SK-N-SH (cell line): Measurements from ENCODE around the gene PIGN. TPM values are rescaled to one million over a fixed set of nuclear protein-coding genes. Genes with fewer than 3 reads are reported as not detected.

ENCODE experiments used
- CTCF ChIA-PET: fragments of 300-600, 350-600 bp; formaldehyde crosslinking; extraction: SDS; loops from one replicate; lab custom pipeline; 2021; lab: Yijun Ruan, JAX
- POLR2A ChIA-PET: fragments of 350-600 bp; sonication (Branson Sonifier 250); formaldehyde crosslinking; extraction: SDS; loops from one replicate; lab custom pipeline; 2020; ENCODE audit warnings: antibody characterized with exemption, inconsistent platforms; lab: Yijun Ruan, JAX
- DNase-seq: peaks from one replicate; pipeline ENCODE4 v3.0.0; 2012
- H2AFZ ChIP-seq: fragments of 200-600 bp; sonication (generic); 2 replicates; pipeline ENCODE4 v1.8.1; 2016; ENCODE audit warnings: antibody characterized with exemption, mild to moderate bottlenecking, low read depth
- H3F3A ChIP-seq: fragments of 200-600 bp; sonication (generic); replicated peaks from 2 replicates; pipeline ENCODE3; 2016; ENCODE audit warnings: antibody characterized with exemption, mild to moderate bottlenecking; ENCODE audit not compliant: insufficient read depth
- H3K27ac ChIP-seq, 2 experiments: fragments of 200-500 bp in 1 of 2; fragments of 200-600 bp in 1 of 2; sonication (Bioruptor generic) in 1 of 2; sonication (generic), shearing (Covaris generic) in 1 of 2; 2 replicates each; pipeline versions ENCODE4 v1.5.1 to v1.6.1; 2014 to 2016; ENCODE audit warnings: low read depth in 2 of 2, inconsistent platforms in 1 of 2, low read length in 1 of 2, mild to moderate bottlenecking in 1 of 2, mixed read lengths in 1 of 2
- H3K27me3 ChIP-seq: fragments of 200-600 bp; sonication (generic), shearing (Covaris generic); 2 replicates; pipeline ENCODE4 v1.6.1; 2016; ENCODE audit warnings: mixed run types; ENCODE audit not compliant: insufficient read depth
- H3K36me3 ChIP-seq, 2 experiments: fragments of 200-500 bp in 1 of 2; fragments of 200-600 bp in 1 of 2; sonication (Bioruptor generic) in 1 of 2; sonication (generic) in 1 of 2; replicated peaks in 1 of 2; 2 replicates each; pipeline versions ENCODE3 to v1.5.1; 2014 to 2016; ENCODE audit warnings: low read length in 1 of 2, mild to moderate bottlenecking in 1 of 2; ENCODE audit not compliant: insufficient read depth in 2 of 2, control insufficient read depth in 1 of 2
- H3K4me1 ChIP-seq, 2 experiments: fragments of 200-500 bp in 1 of 2; fragments of 200-600 bp in 1 of 2; sonication (Bioruptor generic) in 1 of 2; sonication (generic), shearing (Covaris generic) in 1 of 2; 2 replicates each; pipeline versions ENCODE4 v1.5.1 to v1.6.1; 2014 to 2016; ENCODE audit warnings: low read depth in 1 of 2, low read length in 1 of 2, mixed run types in 1 of 2; ENCODE audit not compliant: insufficient read depth in 2 of 2, control insufficient read depth in 1 of 2
- H3K4me2 ChIP-seq: fragments of 200-600 bp; sonication (generic), shearing (Covaris generic); 2 replicates; pipeline ENCODE4 v1.6.1; 2017; ENCODE audit warnings: mixed run types
- H3K4me3 ChIP-seq, 2 experiments: fragments of 200-500 bp in 1 of 2; fragments of 200-600 bp in 1 of 2; sonication (Bioruptor generic) in 1 of 2; sonication (generic), shearing (Covaris generic) in 1 of 2; 2 replicates each; pipeline versions ENCODE4 v1.5.1 to v1.8.1; 2014 to 2016; ENCODE audit warnings: low read depth in 2 of 2, inconsistent platforms in 1 of 2, low read length in 1 of 2, mild to moderate bottlenecking in 1 of 2, mixed read lengths in 1 of 2, moderate library complexity in 1 of 2
- H3K79me2 ChIP-seq: fragments of 200-600 bp; sonication (generic); 2 replicates; pipeline ENCODE4 v1.8.1; 2017; ENCODE audit warnings: mild to moderate bottlenecking; ENCODE audit not compliant: insufficient read depth
- H3K9ac ChIP-seq: fragments of 200-600 bp; sonication (generic); 2 replicates; pipeline ENCODE4 v1.6.1; 2017; ENCODE audit warnings: mixed run types
- H3K9me2 ChIP-seq: fragments of 200-600 bp; sonication (generic); 2 replicates; pipeline ENCODE4 v1.6.1; 2017; ENCODE audit warnings: mixed run types
- H3K9me3 ChIP-seq: fragments of 200-600 bp; sonication (generic); 2 replicates; pipeline ENCODE4 v1.6.1; 2017; ENCODE audit warnings: mixed run types, mild to moderate bottlenecking, moderate library complexity
- H4K20me1 ChIP-seq: fragments of 200-600 bp; sonication (generic); 2 replicates; pipeline ENCODE4 v1.6.1; 2017; ENCODE audit warnings: mild to moderate bottlenecking, mixed run types; ENCODE audit not compliant: insufficient read depth
- ELF1 ChIP-seq: IDR thresholded peaks from 2 replicates; pipeline ENCODE4 v1.4.0; 2012
- FOXM1 ChIP-seq: IDR thresholded peaks from 2 replicates; pipeline ENCODE4 v1.4.0; 2012; ENCODE audit warnings: low read depth, mild to moderate bottlenecking
- POLR2AphosphoS5 ChIP-seq: IDR thresholded peaks from 2 replicates; pipeline ENCODE4 v1.6.1; 2012; ENCODE audit warnings: low read depth, low read length
- TCF12 ChIP-seq: IDR thresholded peaks from 2 replicates; pipeline ENCODE4 v1.4.0; 2012
- ZBTB33 ChIP-seq: IDR thresholded peaks from 2 replicates; pipeline ENCODE4 v1.4.0; 2012; ENCODE audit warnings: low read depth, borderline replicate concordance
- WGBS: methylation state at CpG from one replicate; pipeline ENCODE4 v1.1.6; 2017; ENCODE audit warnings: low lambda C conversion rate; 5-methylcytosine and 5-hydroxymethylcytosine counted together
- polyA plus RNA-seq, 3 experiments: library from polyadenylated mRNA; depleted of rRNA; stranded (reverse); fragments of >200 nt; gene quantifications; 2 replicates each; pipeline ENCODE4 v1.2.3, GENCODE V29; 2012
- TF ChIP-seq, protein P1 (sequence below): IDR thresholded peaks from 2 replicates; pipeline ENCODE4 v1.4.0; 2012; ENCODE audit warnings: low read depth
- TF ChIP-seq, protein P2 (sequence below): fragments of 150-350 bp; IDR thresholded peaks from 2 replicates; pipeline ENCODE4 v1.6.1; 2016; ENCODE audit warnings: mild to moderate bottlenecking, low read depth, low read length
- TF ChIP-seq, protein P3 (sequence below): IDR thresholded peaks from 2 replicates; pipeline ENCODE4; 2012

Gene PIGN
- polyA plus RNA-seq, 1 of the 3 experiments (the other 2 are of a cell fraction): 6.1 TPM

- ChIA-PET CTCF (interaction anchor here (0.8 kb wide), 1 partner anchor 139 kb away, joined by 3 read pairs; no protein-coding TSS in a partner anchor), POLR2A (no interaction called here)
- H3F3A ChIP-seq: peaks cover 29% of the 10 kb centered on the region
- H4K20me1 ChIP-seq: no peaks in the 10 kb centered on the region
- WGBS: 94% methylated on average over 1 of the region's 1 CpG
- H3K9me3 ChIP-seq: no peaks in the 10 kb centered on the region
- H3K4me2 ChIP-seq: peak overlapping the region; percentile 40
- H3K4me1 ChIP-seq: peaks cover 0 to 36% of the 10 kb centered on the region in 2 experiments
- no peaks in the 10 kb centered on the region for H3K27me3 ChIP-seq
- no peak overlapping the region for H3K4me3 ChIP-seq
- H2AFZ ChIP-seq: peak overlapping the region; percentile 81
- TF ChIP-seq POLR2AphosphoS5 (no peak), FOXM1 (no peak), ZBTB33 (no peak), ELF1 (no peak)
- TF ChIP-seq, protein P1, sequence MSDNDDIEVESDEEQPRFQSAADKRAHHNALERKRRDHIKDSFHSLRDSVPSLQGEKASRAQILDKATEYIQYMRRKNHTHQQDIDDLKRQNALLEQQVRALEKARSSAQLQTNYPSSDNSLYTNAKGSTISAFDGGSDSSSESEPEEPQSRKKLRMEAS: 0 out of 2 replicates have a peak, but pooled peaks have one; percentile 7
- TF ChIP-seq, protein P2, sequence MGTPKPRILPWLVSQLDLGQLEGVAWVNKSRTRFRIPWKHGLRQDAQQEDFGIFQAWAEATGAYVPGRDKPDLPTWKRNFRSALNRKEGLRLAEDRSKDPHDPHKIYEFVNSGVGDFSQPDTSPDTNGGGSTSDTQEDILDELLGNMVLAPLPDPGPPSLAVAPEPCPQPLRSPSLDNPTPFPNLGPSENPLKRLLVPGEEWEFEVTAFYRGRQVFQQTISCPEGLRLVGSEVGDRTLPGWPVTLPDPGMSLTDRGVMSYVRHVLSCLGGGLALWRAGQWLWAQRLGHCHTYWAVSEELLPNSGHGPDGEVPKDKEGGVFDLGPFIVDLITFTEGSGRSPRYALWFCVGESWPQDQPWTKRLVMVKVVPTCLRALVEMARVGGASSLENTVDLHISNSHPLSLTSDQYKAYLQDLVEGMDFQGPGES: no peak
- DNase-seq: no peak
- H3K9me2 ChIP-seq: no peaks in the 10 kb centered on the region
- no peaks in the 10 kb centered on the region for H3K79me2 ChIP-seq
- peaks cover 0 to 4% of the 10 kb centered on the region in 2 experiments for H3K36me3 ChIP-seq
- peak overlapping the region; percentile 81 to 95; a peak in 3 of 4 replicates for H3K27ac ChIP-seq
- peak overlapping the region; percentile 59; the same call in 1 of the 2 replicates for H3K9ac ChIP-seq
These were observed 195.0 kb downstream of the PIGN start for GRCh38 chr18:61991836-61992235.

DNA sequence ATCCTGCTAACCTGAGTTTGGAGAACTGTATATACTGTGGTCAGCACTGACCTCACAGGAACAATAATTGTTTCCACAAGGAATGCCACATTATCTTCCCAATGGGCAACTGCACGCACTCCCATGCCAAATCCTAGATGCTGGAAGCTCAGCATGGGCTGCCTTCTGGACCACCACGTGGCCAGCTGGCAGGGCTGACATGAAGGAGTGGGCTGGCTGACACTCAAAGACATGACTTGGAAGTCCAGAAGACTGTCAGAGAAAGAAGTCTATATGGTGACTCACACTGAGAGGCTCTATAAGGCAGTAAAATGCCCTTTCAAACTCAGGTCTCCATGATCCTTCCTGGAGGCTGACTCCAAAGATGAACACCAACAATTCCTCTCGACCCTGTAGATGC lies 195.7 kb downstream of the PIGN start:
- H3K4me3 ChIP-seq: no peak overlapping the region
- H3K36me3 ChIP-seq: peaks cover 0 to 4% of the 10 kb centered on the region in 2 experiments
- TF ChIP-seq, protein P3, sequence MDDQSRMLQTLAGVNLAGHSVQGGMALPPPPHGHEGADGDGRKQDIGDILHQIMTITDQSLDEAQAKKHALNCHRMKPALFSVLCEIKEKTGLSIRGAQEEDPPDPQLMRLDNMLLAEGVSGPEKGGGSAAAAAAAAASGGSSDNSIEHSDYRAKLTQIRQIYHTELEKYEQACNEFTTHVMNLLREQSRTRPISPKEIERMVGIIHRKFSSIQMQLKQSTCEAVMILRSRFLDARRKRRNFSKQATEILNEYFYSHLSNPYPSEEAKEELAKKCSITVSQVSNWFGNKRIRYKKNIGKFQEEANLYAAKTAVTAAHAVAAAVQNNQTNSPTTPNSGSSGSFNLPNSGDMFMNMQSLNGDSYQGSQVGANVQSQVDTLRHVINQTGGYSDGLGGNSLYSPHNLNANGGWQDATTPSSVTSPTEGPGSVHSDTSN: peak; percentile 25; the same call in 1 of the 2 replicates
- TF ChIP-seq TCF12: no peak
- TF ChIP-seq, all 33 proteins: peak for 1
- H4K20me1 ChIP-seq: no peaks in the 10 kb centered on the region
- 70% methylated on average over 3 of the region's 3 CpGs for WGBS
- no peaks in the 10 kb centered on the region for H3K27me3 ChIP-seq
- peaks cover 29% of the 10 kb centered on the region for H3F3A ChIP-seq
- ChIA-PET POLR2A (no interaction called here), CTCF (interaction anchor here (0.8 to 1.5 kb wide), 2 partner anchors 11 to 140 kb away, joined by 3 read pairs; no protein-coding TSS in a partner anchor)
- no peaks in the 10 kb centered on the region for H3K9me3 ChIP-seq
- H3K9me2 ChIP-seq: no peaks in the 10 kb centered on the region
- H3K4me2 ChIP-seq: no peak overlapping the region
- no peak for DNase-seq
- H3K27ac ChIP-seq: peak overlapping the region; percentile 81 to 95
- H3K9ac ChIP-seq: no peak overlapping the region; the same call in 1 of the 2 replicates
- peaks cover 0 to 36% of the 10 kb centered on the region in 2 experiments for H3K4me1 ChIP-seq
- H2AFZ ChIP-seq: peak overlapping the region; percentile 81
- no peaks in the 10 kb centered on the region for H3K79me2 ChIP-seq

Other genes with a start within 250 kb of the PIGN start
- gene RELCH, start 199 bp upstream of the PIGN start, polyA plus RNA-seq (2012; rRNA removed): 7.4 and 11.0 TPM in 2 replicates
- gene TNFRSF11A, start 138.3 kb upstream of the PIGN start, polyA plus RNA-seq (2012; rRNA removed): 2.5 and 5.1 TPM in 2 replicates